K562 (cell line): Measurements from ENCODE around the gene TBC1D12. TPM values are rescaled to one million over a fixed set of nuclear protein-coding genes. Genes with fewer than 3 reads are reported as not detected.

ENCODE experiments used
- BRD9 ChIP-seq: fragments of 450-650 bp; IDR thresholded peaks from 2 replicates; pipeline ENCODE4 v1.6.1; 2018; ENCODE audit warnings: low read depth; ENCODE audit not compliant: partially characterized antibody
- DDX20 ChIP-seq: fragments of 450-650 bp; IDR thresholded peaks from 2 replicates; pipeline ENCODE4 v1.6.1; 2016; ENCODE audit warnings: missing genetic modification characterization, low read depth, mild to moderate bottlenecking, missing compliant biosample characterization, moderate library complexity
- ELF4 ChIP-seq: fragments of 450-650 bp; formaldehyde crosslinking; IDR thresholded peaks from 2 replicates; pipeline ENCODE4 v1.4.0; 2022; ENCODE audit warnings: missing genetic modification characterization
- HDGF ChIP-seq: fragments of 450-650 bp; IDR thresholded peaks from 2 replicates; pipeline ENCODE4 v1.6.1; 2016
- HNRNPL ChIP-seq: fragments of 200-400 bp; formaldehyde crosslinking; IDR thresholded peaks from 2 replicates; pipeline ENCODE4 v1.6.1; 2017; ENCODE audit warnings: low read depth, mild to moderate bottlenecking, low read length
- KDM2B ChIP-seq: fragments of 250-450 bp; sonication (Bioruptor Pico); IDR thresholded peaks from 2 replicates; pipeline ENCODE4 v1.8.0; 2021; ENCODE audit warnings: mild to moderate bottlenecking, moderate library complexity
- NEUROD1 ChIP-seq: fragments of 150-350 bp; IDR thresholded peaks from 2 replicates; pipeline ENCODE4 v1.6.1; 2014; ENCODE audit warnings: borderline replicate concordance, low read length, low read depth; ENCODE audit not compliant: partially characterized antibody
- NFATC3 ChIP-seq: fragments of 450-650 bp; IDR thresholded peaks from 2 replicates; pipeline ENCODE4 v1.6.1; 2017; ENCODE audit warnings: mild to moderate bottlenecking
- NRF1 ChIP-seq, 2 experiments: fragments of 450-650 bp; IDR thresholded peaks in 1 of 2; conservative IDR thresholded peaks in 1 of 2; 2 replicates each; pipeline ENCODE4 v1.6.1; 2014; ENCODE audit warnings: mild to moderate bottlenecking in 2 of 2
- POLR2A ChIP-seq: fragments of 450-650 bp; conservative IDR thresholded peaks from 2 replicates; pipeline ENCODE4 v1.6.1; 2016
- POLR2H ChIP-seq: IDR thresholded peaks from 2 replicates; pipeline ENCODE4 v1.6.1; 2016; ENCODE audit warnings: missing genetic modification characterization, low read depth, mild to moderate bottlenecking, control low read depth, missing compliant biosample characterization, moderate library complexity
- PRMT5 ChIP-seq: sonication (generic); formaldehyde crosslinking; IDR thresholded peaks from 2 replicates; pipeline ENCODE4 v1.5.0; 2020; ENCODE audit warnings: missing genetic modification reagents
- PTBP1 ChIP-seq: fragments of 200-400 bp; formaldehyde crosslinking; IDR thresholded peaks from 2 replicates; pipeline ENCODE4 v1.6.1; 2017; ENCODE audit warnings: low read depth, low read length
- PTTG1 ChIP-seq: fragments of 450-650 bp; IDR thresholded peaks from 2 replicates; pipeline ENCODE4 v1.6.1; 2016; ENCODE audit warnings: low read depth, mild to moderate bottlenecking, missing genetic modification characterization, missing compliant biosample characterization
- RBFOX2 ChIP-seq: fragments of 200-400 bp; formaldehyde crosslinking; IDR thresholded peaks from 2 replicates; pipeline ENCODE4 v1.6.1; 2017; ENCODE audit warnings: low read depth, mild to moderate bottlenecking, low read length, moderate library complexity
- SMAD2 ChIP-seq: fragments of 150-350 bp; IDR thresholded peaks from 2 replicates; pipeline ENCODE4 v1.6.1; 2014; ENCODE audit warnings: low read depth, mild to moderate bottlenecking, low read length
- SMARCE1 ChIP-seq: fragments of 450-650 bp; IDR thresholded peaks from 2 replicates; pipeline ENCODE4 v1.7.1; 2016; ENCODE audit warnings: mild to moderate bottlenecking
- SMC3 ChIP-seq: conservative IDR thresholded peaks from 2 replicates; pipeline ENCODE4 v1.6.1; 2011; ENCODE audit warnings: low read depth, low read length, improper control_type of control experiment; ENCODE audit not compliant: insufficient read depth
- STAG1 ChIP-seq: sonication (generic); formaldehyde crosslinking; IDR thresholded peaks from 2 replicates; pipeline ENCODE4 v1.5.0; 2020; ENCODE audit warnings: missing genetic modification reagents, borderline replicate concordance
- TFAM ChIP-seq: fragments of 250-450 bp; sonication (Bioruptor Pico); conservative IDR thresholded peaks from 2 replicates; pipeline ENCODE4 v1.5.0; 2021; ENCODE audit warnings: mild to moderate bottlenecking, moderate library complexity
- U2AF2 ChIP-seq: fragments of 200-400 bp; formaldehyde crosslinking; optimal IDR thresholded peaks from 2 replicates; pipeline ENCODE3; 2017; ENCODE audit warnings: low read depth, mild to moderate bottlenecking, low read length
- YBX1 ChIP-seq: fragments of 450-650 bp; IDR thresholded peaks from 2 replicates; pipeline ENCODE4 v1.7.1; 2016; ENCODE audit warnings: mild to moderate bottlenecking
- ZKSCAN8 ChIP-seq: fragments of 200-800 bp; sonication (Bioruptor generic); IDR thresholded peaks from 2 replicates; pipeline ENCODE4 v1.6.1; 2016; ENCODE audit warnings: missing genetic modification characterization, missing compliant biosample characterization
- ZNF12 ChIP-seq: sonication (generic); formaldehyde crosslinking; IDR thresholded peaks from 2 replicates; pipeline ENCODE4 v1.4.0; 2020; ENCODE audit warnings: mild to moderate bottlenecking, missing genetic modification reagents
- ZNF134 ChIP-seq: fragments of 250-450 bp; sonication (Bioruptor Pico); conservative IDR thresholded peaks from 2 replicates; pipeline ENCODE4 v1.4.0; 2020
- ZNF507 ChIP-seq: conservative IDR thresholded peaks from 2 replicates; pipeline ENCODE4 v1.6.1; 2017; ENCODE audit warnings: missing genetic modification characterization, missing compliant biosample characterization
- ZNF764 ChIP-seq: fragments of 250-450 bp; sonication (Bioruptor Pico); IDR thresholded peaks from 2 replicates; pipeline ENCODE4 v1.4.0; 2020; ENCODE audit warnings: low read depth, mild to moderate bottlenecking, moderate library complexity
- polyA plus RNA-seq, 8 experiments: library from polyadenylated mRNA; depleted of rRNA in 4 of 8; stranded (reverse) in 5 of 8; unstranded in 3 of 8; fragments of >200 nt; fragmentation: Nextera tagmentation in 2 of 8; fragmentation: Illumina TruSeq in 1 of 8; extraction: Ambion mirVana in 2 of 8; extraction: Trizol in 1 of 8; gene quantifications; 2 replicates each; pipeline versions ENCODE4 v1.2.1 to v1.2.3, GENCODE V29; 2011 to 2014; ENCODE audit warnings: inconsistent platforms in 1 of 8, missing spikeins in 1 of 8
- total RNA-seq, 7 experiments: library from RNA; depleted of rRNA in 6 of 7; stranded (reverse); fragments of >200 nt in 6 of 7; fragmentation: Illumina TruSeq in 2 of 7; extraction: Trizol in 2 of 7; gene quantifications; 2 replicates each; pipeline versions ENCODE4 v1.2.1 to v1.2.3, GENCODE V29; 2011 to 2021; ENCODE audit warnings: low replicate concordance in 1 of 7
- TF ChIP-seq, protein P1 (sequence below): fragments of 250-450 bp; sonication (Bioruptor Pico); IDR thresholded peaks from 2 replicates; pipeline ENCODE4 v1.6.1; 2021; ENCODE audit warnings: mild to moderate bottlenecking
- TF ChIP-seq, protein P2 (sequence below): fragments of 450-650 bp; formaldehyde crosslinking; conservative IDR thresholded peaks from 2 replicates; pipeline ENCODE4 v1.4.0; 2022; ENCODE audit warnings: mild to moderate bottlenecking, missing genetic modification characterization
- TF ChIP-seq, protein P3 (sequence below), 2 experiments: IDR thresholded peaks; 2 replicates each; pipeline ENCODE4 v1.6.1; 2011; ENCODE audit warnings: borderline replicate concordance in 1 of 2, control low read depth in 1 of 2, low read depth in 1 of 2, low read length in 1 of 2, mild to moderate bottlenecking in 1 of 2, mixed read lengths in 1 of 2, moderate library complexity in 1 of 2; ENCODE audit not compliant: insufficient read depth in 1 of 2, insufficient read length in 1 of 2, poor library complexity in 1 of 2, severe bottlenecking in 1 of 2; ENCODE audit errors: extremely low read depth in 1 of 2

The TBC1D12 gene
- total and polyA plus RNA-seq, 9 of the 15 experiments (the other 6 are each of a cell fraction or from before 2014, with no cell fraction given), result 2.1 to 6.7 (median 3.9) TPM

DNA sequence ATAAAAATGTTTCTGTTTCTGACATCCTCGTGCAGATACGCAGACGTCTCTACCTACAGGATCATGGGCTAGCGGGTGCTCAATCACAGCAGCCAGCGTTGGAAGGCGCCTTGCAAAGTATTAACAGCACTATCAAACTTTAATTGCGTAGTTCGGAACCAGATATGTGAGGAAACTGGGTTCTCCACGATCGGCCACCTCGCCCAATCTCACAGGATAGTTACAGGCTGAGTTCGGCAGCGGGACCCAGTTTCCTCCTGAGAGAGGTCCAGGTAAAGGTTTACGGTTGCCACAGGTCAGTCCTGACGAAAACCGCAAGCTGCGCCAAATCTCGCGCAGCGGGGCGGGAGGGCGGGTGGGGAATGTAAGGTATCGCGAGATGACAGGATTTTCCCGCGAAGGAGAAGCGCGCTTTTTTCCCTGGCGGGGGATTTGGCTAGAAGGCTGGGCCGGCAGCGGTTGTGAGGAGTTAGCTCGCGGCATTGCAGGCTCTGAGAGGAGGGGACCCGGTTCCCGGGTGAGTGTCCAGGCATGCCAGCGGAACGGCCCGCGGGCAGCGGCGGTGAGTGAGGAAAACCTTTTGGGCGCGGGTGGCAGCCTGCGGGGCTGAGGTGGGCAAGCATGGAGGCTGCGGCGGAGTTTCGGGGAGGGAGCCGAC, 143.2 kb downstream of the TBC1D12 start, which contains the start of gene HELLS (continued):
- TF ChIP-seq, protein P1, sequence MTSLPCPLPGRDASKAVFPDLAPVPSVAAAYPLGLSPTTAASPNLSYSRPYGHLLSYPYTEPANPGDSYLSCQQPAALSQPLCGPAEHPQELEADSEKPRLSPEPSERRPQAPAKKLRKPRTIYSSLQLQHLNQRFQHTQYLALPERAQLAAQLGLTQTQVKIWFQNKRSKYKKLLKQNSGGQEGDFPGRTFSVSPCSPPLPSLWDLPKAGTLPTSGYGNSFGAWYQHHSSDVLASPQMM (CRISPR knock-in tag), result no peak
- TF ChIP-seq PTBP1 (no peak), SMARCE1 (no peak), ZNF12 (no peak), ZNF134 (CRISPR knock-in tag) (no peak), POLR2A (peak; percentile 81), PTTG1 (no peak), DDX20 (tag) (no peak), ZNF764 (CRISPR knock-in tag) (no peak), STAG1 (no peak), SMC3 (no peak), SMAD2 (no peak), BRD9 (no peak), ZNF507 (tag) (no peak), U2AF2 (no peak), POLR2H (tag) (peak; percentile 66), YBX1 (no peak), NRF1 (conservative IDR thresholded peaks at IDR 0.05 in 1 of 2, IDR thresholded peaks at IDR 0.05 in 1 of 2) (peak; percentile 32 to 49; a peak in 2 of 4 replicates), NFATC3 (no peak), HDGF (no peak), RBFOX2 (peak; percentile 92), ELF4 (CRISPR knock-in tag) (no peak), TFAM (CRISPR knock-in tag) (no peak), ZKSCAN8 (CRISPR knock-in tag) (no peak), NEUROD1 (no peak), HNRNPL (no peak), KDM2B (CRISPR knock-in tag) (no peak), PRMT5 (CRISPR knock-in tag) (no peak)
- TF ChIP-seq, protein P2, sequence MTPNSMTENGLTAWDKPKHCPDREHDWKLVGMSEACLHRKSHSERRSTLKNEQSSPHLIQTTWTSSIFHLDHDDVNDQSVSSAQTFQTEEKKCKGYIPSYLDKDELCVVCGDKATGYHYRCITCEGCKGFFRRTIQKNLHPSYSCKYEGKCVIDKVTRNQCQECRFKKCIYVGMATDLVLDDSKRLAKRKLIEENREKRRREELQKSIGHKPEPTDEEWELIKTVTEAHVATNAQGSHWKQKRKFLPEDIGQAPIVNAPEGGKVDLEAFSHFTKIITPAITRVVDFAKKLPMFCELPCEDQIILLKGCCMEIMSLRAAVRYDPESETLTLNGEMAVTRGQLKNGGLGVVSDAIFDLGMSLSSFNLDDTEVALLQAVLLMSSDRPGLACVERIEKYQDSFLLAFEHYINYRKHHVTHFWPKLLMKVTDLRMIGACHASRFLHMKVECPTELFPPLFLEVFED (CRISPR knock-in tag), result no peak
- TF ChIP-seq, protein P3, sequence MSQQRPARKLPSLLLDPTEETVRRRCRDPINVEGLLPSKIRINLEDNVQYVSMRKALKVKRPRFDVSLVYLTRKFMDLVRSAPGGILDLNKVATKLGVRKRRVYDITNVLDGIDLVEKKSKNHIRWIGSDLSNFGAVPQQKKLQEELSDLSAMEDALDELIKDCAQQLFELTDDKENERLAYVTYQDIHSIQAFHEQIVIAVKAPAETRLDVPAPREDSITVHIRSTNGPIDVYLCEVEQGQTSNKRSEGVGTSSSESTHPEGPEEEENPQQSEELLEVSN (IDR thresholded peaks at IDR 0.05; ENCODE audit: borderline replicate concordance in 1 of 2, extremely low read depth in 1 of 2, insufficient read depth in 1 of 2, insufficient read length in 1 of 2, low read depth in 1 of 2, low read length in 1 of 2, poor library complexity in 1 of 2, severe bottlenecking in 1 of 2), result peak in 1 of 2 experiments; percentile 37
